SU-DHL-6 (cell line): ENCODE measurements around the gene SRGAP1.

Source experiments
- CTCF ChIP-seq: fragments of 200-600 bp; sonication (generic); IDR thresholded peaks from one replicate; pipeline ENCODE4 v1.5.1; 2017; ENCODE audit warnings: antibody characterized with exemption, mild to moderate bottlenecking, low read length, moderate library complexity; ENCODE audit not compliant: insufficient read depth, poor library complexity, severe bottlenecking
- EZH2phosphoT487 ChIP-seq: fragments of 200-600 bp; sonication (generic), shearing (Covaris generic); conservative IDR thresholded peaks from 2 replicates; pipeline ENCODE4 v1.6.1; 2018; ENCODE audit warnings: mild to moderate bottlenecking, antibody characterized with exemption, low read length, moderate library complexity, mixed read lengths

GRCh38 chr12:63998584-63998983 lies 154.1 kb downstream of the SRGAP1 start:
- TF ChIP-seq CTCF (no peak), EZH2phosphoT487 (no peak)
